Skeletal muscle tissue (tissue), 4 donors: ENCODE results near the gene ZNF394. TPM values are rescaled to one million over a fixed set of nuclear protein-coding genes. Genes with fewer than 3 reads are reported as not detected.

Source experiments
- H3K27ac ChIP-seq: one replicate; pipeline ENCODE4 v1.7.0; 2013; ENCODE audit warnings: mild to moderate bottlenecking, low read depth, low read length, inconsistent platforms
- H3K27me3 ChIP-seq, 3 donors: one replicate each; pipeline ENCODE4 v1.7.0; 2013; ENCODE audit warnings: low read length in 3 of 3; ENCODE audit not compliant: control insufficient read depth in 3 of 3, insufficient read depth in 3 of 3
- H3K36me3 ChIP-seq, 3 donors: one replicate each; pipeline ENCODE4 v1.7.0; 2013; ENCODE audit warnings: low read length in 3 of 3; ENCODE audit not compliant: control insufficient read depth in 3 of 3, insufficient read depth in 3 of 3
- H3K4me1 ChIP-seq, 3 donors: one replicate each; pipeline ENCODE4 v1.7.0; 2013; ENCODE audit warnings: low read length in 3 of 3, mild to moderate bottlenecking in 3 of 3; ENCODE audit not compliant: control insufficient read depth in 3 of 3, insufficient read depth in 3 of 3
- H3K4me3 ChIP-seq, 3 donors: one replicate each; pipeline ENCODE4 v1.7.0; 2013; ENCODE audit warnings: low read length in 3 of 3
- H3K9ac ChIP-seq, 3 donors: one replicate each; pipeline ENCODE4 v1.7.0; 2013; ENCODE audit warnings: low read length in 3 of 3, mild to moderate bottlenecking in 3 of 3, moderate library complexity in 2 of 3, low read depth in 1 of 3
- H3K9me3 ChIP-seq, 3 donors: one replicate each; pipeline ENCODE4 v1.7.0; 2013; ENCODE audit warnings: low read length in 3 of 3; ENCODE audit not compliant: control insufficient read depth in 3 of 3
- total RNA-seq: library from RNA; depleted of rRNA; stranded (reverse); fragments of >200 nt; gene quantifications from one replicate; pipeline ENCODE4 v1.2.3, GENCODE V29; 2014
- donor health status: Osteomylitis.

Gene ZNF394
- total RNA-seq, 1 donor from 2014 or later = 39.7 TPM

DNA sequence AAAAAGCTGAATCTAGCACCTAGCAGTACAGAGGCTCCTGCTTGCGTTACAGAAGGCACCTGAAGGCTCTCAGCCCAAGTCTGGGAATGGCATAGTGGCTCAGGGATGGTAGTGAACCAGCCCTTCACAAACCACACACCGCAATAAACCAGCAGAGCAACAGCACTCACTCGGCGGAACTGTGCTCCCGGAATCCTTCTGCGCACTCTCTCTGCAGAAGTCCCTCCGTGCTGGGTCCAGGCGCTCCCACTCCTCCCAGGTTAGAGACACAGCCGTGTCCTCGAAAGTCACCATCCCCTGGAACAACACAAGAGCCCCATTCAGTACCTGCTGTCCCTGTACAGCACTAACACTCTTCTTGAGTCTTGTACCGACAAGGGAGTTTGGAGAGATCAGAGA lies 1.5 kb downstream of the ZNF394 start:
- Histone ChIP-seq H3K9me3 (peaks cover 9 to 10% (median 9%) of the 10 kb centered on the region in 3 donors), H3K27me3 (no peaks in the 10 kb centered on the region), H3K4me3 (peak overlapping the region; percentile 77 to 99 (median 98)), H3K9ac (peak overlapping the region in 2 of 3 donors; percentile 59 to 69), H3K27ac (peak overlapping the region; percentile 99), H3K36me3 (peaks cover 18 to 24% (median 19%) of the 10 kb centered on the region in 3 donors), H3K4me1 (peaks cover 16 to 29% (median 19%) of the 10 kb centered on the region in 3 donors)

DNA sequence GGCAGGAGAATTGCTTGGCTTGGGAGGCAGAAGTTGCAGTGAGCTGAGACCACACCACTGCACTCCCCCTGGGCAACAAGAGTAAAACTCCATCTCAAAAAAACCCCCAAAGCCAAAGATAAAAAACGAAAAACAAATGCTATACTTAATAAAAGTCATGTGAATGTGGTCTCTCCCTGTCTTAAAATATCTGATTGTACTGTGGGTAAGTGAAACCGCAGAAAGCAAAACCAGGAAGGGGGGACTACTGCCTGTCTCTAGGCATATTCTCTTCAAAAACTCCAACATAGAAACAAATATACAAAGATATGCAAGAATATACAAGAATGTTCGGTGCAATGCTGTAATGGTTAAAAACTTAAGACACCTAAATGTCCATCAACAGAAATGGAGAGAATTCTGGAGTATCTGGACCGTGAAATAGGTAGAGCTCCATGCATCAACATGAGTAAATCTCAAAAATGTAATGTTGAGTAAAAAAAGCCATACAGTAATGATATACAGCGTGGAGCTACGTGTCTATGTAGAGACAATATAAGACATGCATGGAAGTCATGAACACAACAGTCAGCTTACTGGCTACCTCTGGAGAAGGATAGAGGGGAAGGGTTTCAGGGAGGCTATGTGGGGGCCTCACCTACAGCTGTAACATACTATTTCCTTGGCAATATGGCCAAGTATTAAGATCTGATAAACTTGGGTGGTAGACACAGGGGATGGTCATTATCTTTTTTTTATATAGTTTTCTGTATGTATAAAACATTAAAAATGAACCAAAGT lies 2.1 kb downstream of the ZNF394 start:
- Histone ChIP-seq H3K27me3 (no peaks in the 10 kb centered on the region), H3K9me3 (peaks cover 9 to 11% (median 10%) of the 10 kb centered on the region in 3 donors), H3K4me3 (peak overlapping the region; percentile 77 to 99 (median 98)), H3K9ac (peak overlapping the region in 2 of 3 donors; percentile 59 to 69), H3K36me3 (peaks cover 23 to 29% (median 25%) of the 10 kb centered on the region in 3 donors), H3K4me1 (peaks cover 16 to 29% (median 19%) of the 10 kb centered on the region in 3 donors), H3K27ac (no peak overlapping the region)

DNA sequence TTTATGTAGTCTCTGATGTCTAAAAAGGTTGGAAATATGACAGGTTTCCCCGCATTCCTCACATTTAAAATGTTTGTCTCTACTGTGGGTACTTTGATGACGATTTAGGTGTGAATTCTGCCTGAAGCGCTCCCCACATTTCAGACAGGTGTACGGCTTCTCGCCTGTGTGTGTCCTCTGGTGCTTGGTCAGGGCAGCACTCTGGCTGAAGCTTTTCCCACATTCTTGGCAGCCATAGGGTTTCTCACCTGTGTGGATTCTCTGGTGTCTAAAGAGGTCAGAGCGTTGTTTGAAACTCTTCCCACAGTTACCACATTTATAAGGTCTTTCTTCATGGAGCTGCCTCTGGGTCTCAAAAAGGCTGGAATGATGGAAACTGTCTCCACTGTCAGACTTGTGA lies 6.3 kb downstream of the ZNF394 start:
- no peaks in the 10 kb centered on the region for H3K27me3 ChIP-seq
- H3K4me1 ChIP-seq = peaks cover 9 to 14% (median 9%) of the 10 kb centered on the region in 3 donors
- no peak overlapping the region for H3K27ac ChIP-seq
- peak overlapping the region in 1 of 3 donors; percentile 52 for H3K4me3 ChIP-seq
- peaks cover 31 to 45% (median 37%) of the 10 kb centered on the region in 3 donors for H3K36me3 ChIP-seq
- H3K9me3 ChIP-seq = peaks cover 10 to 11% (median 11%) of the 10 kb centered on the region in 3 donors
- no peak overlapping the region for H3K9ac ChIP-seq

DNA sequence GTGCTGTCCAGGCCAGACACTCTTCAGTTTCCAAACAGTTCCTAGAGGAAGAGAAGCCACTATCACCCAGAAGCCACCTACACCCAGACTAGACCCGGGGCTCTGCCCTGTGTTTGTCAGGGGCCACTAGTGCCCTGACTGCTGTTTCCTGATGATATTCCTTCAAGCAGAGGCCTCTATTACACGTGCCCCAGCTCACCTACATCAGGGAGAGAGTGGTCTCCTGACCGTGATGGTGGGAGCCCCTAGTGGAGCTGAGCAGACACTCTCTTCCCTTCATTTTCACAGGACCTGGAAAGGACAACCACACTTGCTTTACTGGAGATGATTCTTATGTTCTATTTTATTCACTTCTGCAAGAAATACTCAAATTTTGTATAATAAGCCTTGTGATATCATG lies 9.2 kb downstream of the ZNF394 start:
- peaks cover 26 to 36% (median 32%) of the 10 kb centered on the region in 3 donors for H3K36me3 ChIP-seq
- no peak overlapping the region for H3K4me3 ChIP-seq
- no peak overlapping the region for H3K9ac ChIP-seq
- H3K9me3 ChIP-seq = peaks cover 10 to 11% (median 11%) of the 10 kb centered on the region in 3 donors
- no peak overlapping the region for H3K27ac ChIP-seq
- no peaks in the 10 kb centered on the region for H3K4me1 ChIP-seq
- no peaks in the 10 kb centered on the region for H3K27me3 ChIP-seq

DNA sequence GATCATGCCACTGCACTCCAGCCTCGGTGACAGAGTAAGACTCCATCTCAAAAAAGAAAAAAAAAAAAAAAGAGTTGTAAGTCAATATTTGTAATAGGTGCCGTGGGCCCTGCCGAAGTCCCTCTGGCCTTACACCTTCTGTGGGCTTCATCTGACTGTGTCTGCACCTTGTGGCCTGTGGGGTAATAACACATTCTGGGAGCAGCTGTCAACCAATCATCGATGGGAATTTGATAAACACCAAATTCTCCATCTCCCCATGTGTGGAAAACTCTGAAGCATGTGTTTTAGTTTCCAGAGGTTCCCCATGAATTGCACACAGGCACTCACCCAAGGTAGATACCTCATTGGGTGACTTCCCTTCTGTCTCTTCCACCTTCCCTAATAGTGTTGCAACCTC lies 10.8 kb downstream of the ZNF394 start:
- no peak overlapping the region for H3K27ac ChIP-seq
- H3K9ac ChIP-seq = no peak overlapping the region
- H3K4me3 ChIP-seq = no peak overlapping the region
- no peaks in the 10 kb centered on the region for H3K27me3 ChIP-seq
- peaks cover 7 to 8% (median 8%) of the 10 kb centered on the region in 3 donors for H3K9me3 ChIP-seq
- no peaks in the 10 kb centered on the region for H3K4me1 ChIP-seq
- H3K36me3 ChIP-seq = peaks cover 27 to 37% (median 30%) of the 10 kb centered on the region in 3 donors

DNA sequence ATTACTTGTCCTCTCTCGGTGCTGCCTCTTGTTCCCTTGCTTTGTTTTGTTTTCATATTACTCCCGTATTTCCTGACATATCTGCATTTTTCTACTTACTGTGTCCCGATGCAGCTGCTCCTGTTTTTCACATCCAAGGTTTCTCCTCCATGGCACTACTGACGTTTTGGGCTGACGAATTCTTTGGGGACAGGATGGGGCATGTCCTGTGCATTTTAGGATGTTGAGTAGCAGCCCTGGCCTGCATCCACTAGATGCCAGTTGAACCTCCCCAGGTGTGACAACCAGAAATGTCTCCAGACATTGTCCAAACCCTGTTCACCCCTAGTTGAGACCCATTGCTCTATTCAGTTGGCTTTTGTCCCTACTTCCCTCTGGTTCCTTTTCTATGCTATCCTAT lies 15.0 kb downstream of the ZNF394 start:
- Histone ChIP-seq H3K27ac (no peak overlapping the region), H3K27me3 (no peaks in the 10 kb centered on the region), H3K4me1 (no peaks in the 10 kb centered on the region), H3K4me3 (no peak overlapping the region), H3K9ac (no peak overlapping the region), H3K9me3 (no peaks in the 10 kb centered on the region), H3K36me3 (peaks cover 8 to 23% (median 10%) of the 10 kb centered on the region in 3 donors)

DNA sequence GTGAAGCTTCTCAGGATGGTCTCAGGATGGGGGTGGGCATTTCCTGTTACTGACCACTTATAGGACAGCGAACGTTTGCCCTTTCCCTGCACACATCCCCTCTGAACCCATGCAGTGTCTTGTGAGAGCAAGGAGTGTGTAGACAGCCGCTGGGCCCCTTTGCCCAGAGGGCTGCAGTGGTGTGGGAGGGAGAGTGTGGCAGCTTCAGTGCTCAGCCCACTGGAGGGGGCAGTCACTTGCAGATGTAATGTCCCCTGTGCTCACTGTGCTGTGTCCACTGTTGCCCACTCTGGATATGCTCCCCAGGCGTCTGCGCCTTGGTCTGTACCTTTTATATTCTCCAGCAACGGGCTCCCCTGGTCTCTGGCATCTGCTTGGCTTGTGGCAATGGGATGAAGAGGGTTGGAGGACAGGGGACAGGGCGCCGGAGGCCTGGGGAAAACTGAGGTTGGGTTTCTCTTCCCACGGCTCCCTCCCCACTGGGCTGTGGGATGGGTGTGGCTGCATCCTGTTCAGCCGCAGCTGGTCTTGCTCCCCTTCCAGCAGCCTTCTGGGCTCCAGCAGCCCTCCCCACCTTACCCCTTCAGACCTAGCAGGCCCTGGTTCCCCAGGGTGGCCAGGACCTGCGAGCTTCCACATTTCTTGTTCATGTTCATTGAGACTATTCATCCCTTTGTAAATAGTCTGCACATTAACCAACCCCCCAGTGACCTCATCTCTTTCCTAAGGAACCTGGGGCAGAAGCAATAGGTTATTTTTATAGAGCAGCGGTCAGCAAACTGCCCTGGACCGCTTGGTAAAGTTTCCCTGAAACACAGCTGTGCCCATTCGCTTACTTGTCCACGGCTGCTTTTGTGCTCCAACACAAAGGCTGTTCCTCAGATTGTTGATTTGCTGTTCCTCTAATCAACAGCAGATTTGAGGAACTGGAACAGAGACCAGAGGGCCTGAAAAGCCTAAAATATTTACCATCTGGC lies 21.3 kb downstream of the ZNF394 start:
- H3K27ac ChIP-seq = peak overlapping the region; percentile 40
- no peaks in the 10 kb centered on the region for H3K27me3 ChIP-seq
- H3K9me3 ChIP-seq = no peaks in the 10 kb centered on the region
- peak overlapping the region in 2 of 3 donors; percentile 10 to 25 for H3K9ac ChIP-seq
- peaks cover 3 to 8% (median 5%) of the 10 kb centered on the region in 3 donors for H3K4me1 ChIP-seq
- H3K4me3 ChIP-seq = peak overlapping the region in 1 of 3 donors; percentile 22
- H3K36me3 ChIP-seq = peaks cover 0 to 16% (median 13%) of the 10 kb centered on the region in 3 donors

DNA sequence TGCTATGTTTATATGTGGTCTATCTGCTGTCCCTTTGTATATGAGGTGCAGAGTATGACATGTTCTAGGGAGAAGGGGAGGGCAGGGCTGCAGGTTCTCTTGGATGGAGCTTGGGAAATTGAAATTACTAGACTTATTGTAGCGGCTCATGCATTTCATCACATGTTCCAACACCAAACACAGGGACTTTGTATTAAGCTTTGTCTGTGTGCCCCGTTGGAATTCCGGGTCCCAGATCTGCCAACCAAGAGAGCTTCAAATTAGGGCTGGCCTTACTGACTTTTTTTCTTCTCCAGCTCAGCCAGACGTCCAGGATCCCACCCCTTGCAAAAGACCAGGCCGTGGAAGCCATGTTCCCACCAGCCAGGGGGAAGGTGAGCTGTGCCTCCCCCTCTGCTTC lies 24.0 kb downstream of the ZNF394 start:
- Histone ChIP-seq H3K4me3 (no peak overlapping the region), H3K4me1 (peaks cover 10 to 12% (median 12%) of the 10 kb centered on the region in 3 donors), H3K27me3 (no peaks in the 10 kb centered on the region), H3K9me3 (no peaks in the 10 kb centered on the region), H3K27ac (no peak overlapping the region), H3K36me3 (peaks cover 0 to 13% (median 11%) of the 10 kb centered on the region in 3 donors), H3K9ac (no peak overlapping the region)

DNA sequence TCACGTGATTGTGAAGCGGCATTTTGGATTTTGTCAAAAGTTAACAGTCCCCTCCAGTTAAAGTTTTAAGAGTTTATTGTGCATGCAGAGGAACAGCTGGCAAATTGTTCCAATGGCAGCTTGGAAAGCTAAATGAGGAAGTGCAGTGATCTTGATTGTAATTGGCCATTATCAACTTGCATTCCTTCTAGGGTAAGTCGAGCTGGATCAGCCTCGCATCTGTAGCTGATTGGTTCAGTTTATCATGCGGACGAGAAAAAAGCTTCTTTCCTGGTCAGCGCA lies 26.8 kb downstream of the ZNF394 start:
- Histone ChIP-seq H3K4me1 (peaks cover 4 to 12% (median 7%) of the 10 kb centered on the region in 3 donors), H3K4me3 (peak overlapping the region; percentile 82 to 90 (median 87)), H3K9me3 (no peaks in the 10 kb centered on the region), H3K27me3 (no peaks in the 10 kb centered on the region), H3K36me3 (peaks cover 0 to 6% (median under 1%) of the 10 kb centered on the region in 3 donors), H3K9ac (peak overlapping the region; percentile 87 to 89 (median 88)), H3K27ac (peak overlapping the region; percentile 87)
